ENCODE results near the gene ETS1.

ETS1 gene

GRCh38 chr11:128506999-128507611 lies 80.3 kb downstream of the ETS1 start:
- peak overlapping the region; percentile 1 for H3K4me3 ChIP-seq (ENCODE audit: severe bottlenecking)
- peak; percentile 90 for DNase-seq (ENCODE audit: low spot score)
- peak overlapping the region; percentile 93 for H3K27ac ChIP-seq (ENCODE audit: poor library complexity, severe bottlenecking)

GRCh38 chr11:128506356-128506755 lies 81.0 kb downstream of the ETS1 start:
- peaks cover 90% of the 10 kb centered on the region for H3K4me1 ChIP-seq (ENCODE audit: insufficient read depth, poor library complexity, severe bottlenecking)
- peaks cover 60% of the 10 kb centered on the region for H3K36me3 ChIP-seq (ENCODE audit: low read depth)
- ATAC-seq (ENCODE audit: low read depth) = no peak
- TF ChIP-seq CTCF (IDR thresholded peaks at IDR 0.05; ENCODE audit: poor library complexity, severe bottlenecking) = no peak
- no peak overlapping the region for H3K4me3 ChIP-seq (ENCODE audit: severe bottlenecking)
- H3K27me3 ChIP-seq (ENCODE audit: insufficient read depth, poor library complexity, severe bottlenecking) = no peaks in the 10 kb centered on the region
- peak overlapping the region; percentile 93 for H3K27ac ChIP-seq (ENCODE audit: poor library complexity, severe bottlenecking)
- DNase-seq (ENCODE audit: low spot score) = no peak
- no peaks in the 10 kb centered on the region for H3K9me3 ChIP-seq (ENCODE audit: severe bottlenecking)

More at GRCh38 chr11:128506999-128507611, 80.3 kb downstream of the ETS1 start:
- Histone ChIP-seq H3K27me3 (ENCODE audit: insufficient read depth, poor library complexity, severe bottlenecking) (no peaks in the 10 kb centered on the region), H3K9me3 (ENCODE audit: severe bottlenecking) (no peaks in the 10 kb centered on the region), H3K4me1 (ENCODE audit: insufficient read depth, poor library complexity, severe bottlenecking) (peaks cover 90% of the 10 kb centered on the region), H3K36me3 (ENCODE audit: low read depth) (peaks cover 60% of the 10 kb centered on the region)
- peak; percentile 76 for ATAC-seq (ENCODE audit: low read depth)
- TF ChIP-seq CTCF (IDR thresholded peaks at IDR 0.05; ENCODE audit: poor library complexity, severe bottlenecking) = no peak

- Histone ChIP-seq H3K4me1 (ENCODE audit: insufficient read depth, poor library complexity, severe bottlenecking) (peaks cover 89% of the 10 kb centered on the region), H3K36me3 (ENCODE audit: low read depth) (peaks cover 66% of the 10 kb centered on the region), H3K27ac (ENCODE audit: poor library complexity, severe bottlenecking) (peak overlapping the region; percentile 93), H3K27me3 (ENCODE audit: insufficient read depth, poor library complexity, severe bottlenecking) (no peaks in the 10 kb centered on the region), H3K9me3 (ENCODE audit: severe bottlenecking) (no peaks in the 10 kb centered on the region), H3K4me3 (ENCODE audit: severe bottlenecking) (no peak overlapping the region)
- ATAC-seq (ENCODE audit: low read depth) (no peak), DNase-seq (ENCODE audit: low spot score) (no peak)
- TF ChIP-seq CTCF (IDR thresholded peaks at IDR 0.05; ENCODE audit: poor library complexity, severe bottlenecking) = no peak
Observed at GRCh38 chr11:128505449-128506065, 81.8 kb downstream of the ETS1 start.

GRCh38 chr11:128504486-128504885 lies 82.9 kb downstream of the ETS1 start:
- Histone ChIP-seq H3K27ac (ENCODE audit: poor library complexity, severe bottlenecking) (peak overlapping the region; percentile 93), H3K36me3 (ENCODE audit: low read depth) (peaks cover 74% of the 10 kb centered on the region), H3K27me3 (ENCODE audit: insufficient read depth, poor library complexity, severe bottlenecking) (no peaks in the 10 kb centered on the region), H3K4me1 (ENCODE audit: insufficient read depth, poor library complexity, severe bottlenecking) (peaks cover 89% of the 10 kb centered on the region), H3K4me3 (ENCODE audit: severe bottlenecking) (no peak overlapping the region), H3K9me3 (ENCODE audit: severe bottlenecking) (no peaks in the 10 kb centered on the region)
- no peak for TF ChIP-seq CTCF (IDR thresholded peaks at IDR 0.05; ENCODE audit: poor library complexity, severe bottlenecking)
- no peak for ATAC-seq (ENCODE audit: low read depth)
- DNase-seq (ENCODE audit: low spot score) = no peak
